GM10248 (cell line): Measurements from ENCODE around the gene LRRC56.

Experiments
- CTCF ChIA-PET: fragments of 300-600 bp; sonication (Branson Sonifier 250); formaldehyde crosslinking; extraction: SDS; loops from one replicate; lab custom pipeline; 2021; ENCODE audit warnings: antibody characterized with exemption; lab: Yijun Ruan, JAX
- POLR2A ChIA-PET: fragments of 350-650 bp; sonication (Branson Sonifier 250); formaldehyde crosslinking; extraction: SDS; loops from one replicate; lab custom pipeline; 2020; ENCODE audit warnings: antibody characterized with exemption; lab: Yijun Ruan, JAX
- DNase-seq: peaks from one replicate; pipeline ENCODE4 v3.0.0; 2012; ENCODE audit errors: extremely low spot score
- CTCF ChIP-seq: IDR thresholded peaks from 2 replicates; pipeline ENCODE4 v1.5.1; 2012; ENCODE audit warnings: mild to moderate bottlenecking, low read depth; ENCODE audit errors: extremely low read depth, missing control alignments, control extremely low read depth

Gene LRRC56

GRCh38 chr11:539971-540481, 2.7 kb downstream of the LRRC56 start:
- no peak for TF ChIP-seq CTCF
- POLR2A ChIA-PET, result no interaction called here
- DNase-seq, result no peak
- CTCF ChIA-PET, result interaction anchor here (1.8 kb wide), 1 partner anchor 14 kb away, joined by 6 read pairs; no protein-coding TSS in a partner anchor

GRCh38 chr11:540583-541432, 3.5 kb downstream of the LRRC56 start:
- ChIA-PET POLR2A (interaction anchor here (1.1 kb wide), 1 partner anchor 14 kb away, joined by 3 read pairs; no protein-coding TSS in a partner anchor), CTCF (interaction anchor here (1.4 to 1.8 kb wide), 2 partner anchors 13 to 15 kb away, joined by 3 to 6 read pairs; no protein-coding TSS in a partner anchor)
- no peak for DNase-seq
- no peak for TF ChIP-seq CTCF

GRCh38 chr11:541433-541885, 4.1 kb downstream of the LRRC56 start:
- CTCF ChIA-PET, result interaction anchor here (1.4 to 1.8 kb wide), 2 partner anchors 12 to 15 kb away, joined by 3 to 6 read pairs; no protein-coding TSS in a partner anchor
- DNase-seq, result no peak
- no peak for TF ChIP-seq CTCF
- POLR2A ChIA-PET, result interaction anchor here (1.1 kb wide), 1 partner anchor 14 kb away, joined by 3 read pairs; no protein-coding TSS in a partner anchor

GRCh38 chr11:544817-545166, 7.5 kb downstream of the LRRC56 start:
- no peak for DNase-seq

GRCh38 chr11:545171-545570, 7.8 kb downstream of the LRRC56 start:
- CTCF ChIA-PET, result interaction anchor here (0.9 to 2.6 kb wide), 3 partner anchors 9 to 97 kb away, joined by 4 to 15 read pairs (median 4); no protein-coding TSS in a partner anchor
- no peak for DNase-seq
- POLR2A ChIA-PET, result interaction anchor here (0.6 kb wide), 1 partner anchor 11 kb away, joined by 3 read pairs; no protein-coding TSS in a partner anchor
- TF ChIP-seq CTCF, result no peak

More at GRCh38 chr11:544817-545166, 7.5 kb downstream of the LRRC56 start:
- ChIA-PET POLR2A (interaction anchor here (0.6 kb wide), 1 partner anchor 12 kb away, joined by 3 read pairs; no protein-coding TSS in a partner anchor), CTCF (interaction anchor here (0.9 to 2.6 kb wide), 3 partner anchors 9 to 96 kb away, joined by 4 to 15 read pairs (median 4); no protein-coding TSS in a partner anchor)
- TF ChIP-seq CTCF, result no peak
